Bronchial epithelial cell (primary cell): ENCODE data around the gene PTPRH. TPM values are rescaled to one million over a fixed set of nuclear protein-coding genes. Genes with fewer than 3 reads are reported as not detected.
A peak's percentile ranks its signal among the peaks of the same experiment; 100 is the strongest.

Experiments
- DNase-seq: peaks from one replicate; pipeline ENCODE4 v3.0.0-alpha.2; 2010; ENCODE audit warnings: low read depth
- FAIRE-seq: peaks from 2 replicates; lab custom pipeline; 2011; peaks lifted over from hg19 to GRCh38; lab: Jason Lieb, UNC
- H3K27me3 ChIP-seq: 2 replicates; pipeline ENCODE4 v1.5.1; 2011; ENCODE audit warnings: low read length; ENCODE audit not compliant: control insufficient read depth, insufficient read depth
- H3K36me3 ChIP-seq: 2 replicates; pipeline ENCODE4 v1.5.1; 2011; ENCODE audit warnings: low read length; ENCODE audit not compliant: control insufficient read depth, insufficient read depth
- H3K4me3 ChIP-seq: 2 replicates; pipeline ENCODE4 v1.5.1; 2011; ENCODE audit warnings: mild to moderate bottlenecking, low read depth, low read length, control low read depth
- CTCF ChIP-seq: IDR thresholded peaks from 2 replicates; pipeline ENCODE4 v1.5.1; 2011; ENCODE audit warnings: mild to moderate bottlenecking, moderate library complexity, low read length, control low read depth, inconsistent platforms; ENCODE audit not compliant: insufficient read depth, severe bottlenecking
- total RNA-seq: library from RNA; depleted of rRNA; stranded (reverse); fragments of >200 nt; gene quantifications from 2 replicates; pipeline ENCODE4 v1.2.1, GENCODE V29; 2014

The PTPRH gene
- total RNA-seq, 1 donor from 2014 or later = 3.9 TPM

GRCh38 chr19:55255618-55256423 lies 46.5 kb upstream of the PTPRH start:
- no peak overlapping the region for H3K4me3 ChIP-seq
- DNase-seq (peak; percentile 63), FAIRE-seq (no peak)
- no peak for TF ChIP-seq CTCF
- peaks cover 5% of the 10 kb centered on the region for H3K36me3 ChIP-seq
- no peaks in the 10 kb centered on the region for H3K27me3 ChIP-seq

- TF ChIP-seq CTCF = no peak
Observed at GRCh38 chr19:55254625-55254977, 45.3 kb upstream of the PTPRH start.

GRCh38 chr19:55253842-55254624 lies 44.7 kb upstream of the PTPRH start:
- H3K36me3 ChIP-seq = peaks cover 7% of the 10 kb centered on the region
- TF ChIP-seq CTCF = no peak
- FAIRE-seq = no peak

More at GRCh38 chr19:55254625-55254977, 45.3 kb upstream of the PTPRH start:
- no peak for FAIRE-seq
- Histone ChIP-seq H3K36me3 (peaks cover 7% of the 10 kb centered on the region), H3K27me3 (no peaks in the 10 kb centered on the region), H3K4me3 (no peak overlapping the region)
- DNase-seq = no peak

GRCh38 chr19:55252760-55253663 lies 43.7 kb upstream of the PTPRH start:
- TF ChIP-seq CTCF = no peak
- Histone ChIP-seq H3K27me3 (no peaks in the 10 kb centered on the region), H3K36me3 (peaks cover 7% of the 10 kb centered on the region), H3K4me3 (no peak overlapping the region)
- no peak for DNase-seq
- no peak for FAIRE-seq

More at GRCh38 chr19:55253842-55254624, 44.7 kb upstream of the PTPRH start:
- Histone ChIP-seq H3K27me3 (no peaks in the 10 kb centered on the region), H3K4me3 (no peak overlapping the region)
- DNase-seq = no peak

- FAIRE-seq (no peak), DNase-seq (peak; percentile 41)
- TF ChIP-seq CTCF = no peak
- Histone ChIP-seq H3K27me3 (no peaks in the 10 kb centered on the region), H3K4me3 (no peak overlapping the region), H3K36me3 (peaks cover 13% of the 10 kb centered on the region)
Observed at GRCh38 chr19:55251341-55252081, 42.2 kb upstream of the PTPRH start.
